Mesendoderm (in vitro differentiated cells): ENCODE measurements around the gene SV2B.

ENCODE experiments used
- DNase-seq: peaks from one replicate; pipeline ENCODE4 v3.0.0; 2013
- H2AK5ac ChIP-seq: 2 replicates; pipeline ENCODE4 v1.6.1; 2013; ENCODE audit warnings: low read length, inconsistent platforms
- H2BK120ac ChIP-seq: 2 replicates; pipeline ENCODE4 v1.6.1; 2013; ENCODE audit warnings: low read depth, mild to moderate bottlenecking, low read length, moderate library complexity, mixed read lengths
- H2BK15ac ChIP-seq: replicated peaks from 2 replicates; pipeline ENCODE4 v1.6.1; 2013; ENCODE audit warnings: low read depth, mild to moderate bottlenecking, moderate library complexity
- H2BK5ac ChIP-seq: 2 replicates; pipeline ENCODE4 v1.6.1; 2013; ENCODE audit warnings: low read length, inconsistent platforms
- H3K18ac ChIP-seq: 2 replicates; pipeline ENCODE4 v1.6.1; 2013; ENCODE audit warnings: mild to moderate bottlenecking, low read length, mixed read lengths
- H3K23ac ChIP-seq: one replicate; pipeline ENCODE4 v1.6.1; 2013; ENCODE audit warnings: low read length
- H3K27ac ChIP-seq: 2 replicates; pipeline ENCODE4 v1.5.1; 2013; ENCODE audit warnings: low read depth, mild to moderate bottlenecking, inconsistent platforms, low read length, moderate library complexity
- H3K27me3 ChIP-seq: 2 replicates; pipeline ENCODE4 v1.6.1; 2013; ENCODE audit warnings: low read length, control low read depth, mild to moderate bottlenecking, inconsistent platforms; ENCODE audit not compliant: insufficient read depth, poor library complexity
- H3K36me3 ChIP-seq: 2 replicates; pipeline ENCODE4 v1.6.1; 2013; ENCODE audit warnings: low read length, inconsistent platforms; ENCODE audit not compliant: control insufficient read depth, insufficient read depth
- H3K4ac ChIP-seq: one replicate; pipeline ENCODE4 v1.6.1; 2013; ENCODE audit warnings: low read depth, mild to moderate bottlenecking, low read length, moderate library complexity
- H3K4me1 ChIP-seq: 2 replicates; pipeline ENCODE4 v1.6.1; 2013; ENCODE audit warnings: low read depth, low read length, inconsistent platforms; ENCODE audit not compliant: control insufficient read depth
- H3K4me2 ChIP-seq: 2 replicates; pipeline ENCODE4 v1.6.1; 2013; ENCODE audit warnings: low read length
- H3K4me3 ChIP-seq: 2 replicates; pipeline ENCODE4 v1.5.1; 2013; ENCODE audit warnings: mild to moderate bottlenecking, low read length
- H3K56ac ChIP-seq: one replicate; pipeline ENCODE4 v1.6.1; 2013; ENCODE audit warnings: low read length
- H3K79me1 ChIP-seq: 2 replicates; pipeline ENCODE4 v1.6.1; 2013; ENCODE audit warnings: low read length, inconsistent platforms
- H3K79me2 ChIP-seq: 2 replicates; pipeline ENCODE4 v1.6.1; 2013; ENCODE audit warnings: mild to moderate bottlenecking, low read length; ENCODE audit not compliant: control insufficient read depth, insufficient read depth
- H3K9ac ChIP-seq: 2 replicates; pipeline ENCODE4 v1.6.1; 2013; ENCODE audit warnings: low read length, inconsistent platforms
- H4K5ac ChIP-seq: one replicate; pipeline ENCODE4 v1.6.1; 2013; ENCODE audit warnings: low read length
- H4K8ac ChIP-seq: one replicate; pipeline ENCODE4 v1.6.1; 2013; ENCODE audit warnings: low read depth, mild to moderate bottlenecking, control low read depth, low read length, moderate library complexity
- WGBS: extraction: QIAGEN DNeasy Blood & Tissue Kit; methylation state at CpG from one replicate; pipeline ENCODE4 v1.1.7; 2013; ENCODE audit warnings: low lambda C conversion rate, missing lambda C conversion rate; ENCODE audit not compliant: insufficient coverage; ENCODE audit errors: extremely low coverage; 5-methylcytosine and 5-hydroxymethylcytosine counted together

The SV2B gene

DNA sequence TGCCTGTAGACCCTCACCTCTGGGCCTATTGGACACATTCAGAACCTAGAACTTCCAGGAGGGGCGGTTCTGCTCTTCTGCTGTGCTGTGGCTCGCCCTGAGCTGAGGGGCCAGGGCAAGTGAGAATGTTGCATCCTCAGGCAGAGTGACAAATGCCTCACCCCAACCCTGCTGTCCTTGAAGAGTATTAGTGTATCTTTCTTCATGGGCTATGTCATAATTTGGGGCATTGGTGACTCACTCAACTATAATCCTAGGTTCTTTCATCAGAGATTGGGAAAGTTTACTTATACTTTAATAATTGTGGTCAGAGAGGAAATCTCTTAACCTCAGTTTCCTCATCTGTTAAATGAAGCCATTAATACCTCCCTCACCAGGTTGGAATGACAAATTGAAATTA, 143.8 kb downstream of the SV2B start:
- Histone ChIP-seq H4K5ac (no peak overlapping the region), H3K27ac (no peak overlapping the region), H3K4ac (no peak overlapping the region), H3K4me2 (no peak overlapping the region), H3K79me2 (no peaks in the 10 kb centered on the region), H3K27me3 (no peaks in the 10 kb centered on the region), H3K79me1 (no peaks in the 10 kb centered on the region), H2AK5ac (no peak overlapping the region), H3K23ac (no peak overlapping the region), H3K36me3 (no peaks in the 10 kb centered on the region), H2BK15ac (no peak overlapping the region), H3K9ac (no peak overlapping the region), H3K4me1 (no peaks in the 10 kb centered on the region), H2BK120ac (no peak overlapping the region), H3K18ac (no peak overlapping the region), H4K8ac (no peak overlapping the region), H3K56ac (no peak overlapping the region), H3K4me3 (no peak overlapping the region), H2BK5ac (no peak overlapping the region)
- WGBS, result no CpG with 5 or more reads among the region's 2 CpGs
- DNase-seq, result no peak

DNA sequence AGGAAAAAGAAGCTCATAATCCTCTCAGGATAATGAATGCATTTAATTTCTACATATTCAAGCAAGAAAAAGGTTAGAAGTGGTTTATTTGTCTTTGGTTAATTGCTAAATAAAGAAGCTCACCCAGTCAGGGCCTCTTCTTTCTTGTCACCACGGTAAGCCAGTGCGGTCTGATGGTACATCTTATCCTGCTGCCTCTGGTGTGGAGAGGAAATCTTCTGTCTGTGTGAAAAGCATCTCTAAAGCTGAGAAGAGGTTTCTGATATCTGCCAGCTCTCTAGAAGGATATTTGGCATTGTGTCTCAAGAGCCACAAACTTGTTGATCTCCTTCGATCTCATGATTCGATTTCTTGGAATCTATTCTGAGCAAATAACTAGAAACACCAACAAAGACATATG, 144.9 kb downstream of the SV2B start:
- H4K5ac ChIP-seq, result no peak overlapping the region
- no peak overlapping the region for H2AK5ac ChIP-seq
- no peak overlapping the region for H3K23ac ChIP-seq
- no peak overlapping the region for H3K4me2 ChIP-seq
- no peaks in the 10 kb centered on the region for H3K36me3 ChIP-seq
- no peak overlapping the region for H3K18ac ChIP-seq
- no peak overlapping the region for H3K4me3 ChIP-seq
- no peak overlapping the region for H2BK15ac ChIP-seq
- WGBS, result no CpG with 5 or more reads among the region's 4 CpGs
- no peaks in the 10 kb centered on the region for H3K79me1 ChIP-seq
- no peak overlapping the region for H2BK5ac ChIP-seq
- H3K9ac ChIP-seq, result no peak overlapping the region
- H3K4ac ChIP-seq, result no peak overlapping the region
- H4K8ac ChIP-seq, result no peak overlapping the region
- H3K27me3 ChIP-seq, result no peaks in the 10 kb centered on the region
- H2BK120ac ChIP-seq, result no peak overlapping the region
- H3K4me1 ChIP-seq, result no peaks in the 10 kb centered on the region
- H3K27ac ChIP-seq, result no peak overlapping the region
- H3K79me2 ChIP-seq, result no peaks in the 10 kb centered on the region
- no peak for DNase-seq
- H3K56ac ChIP-seq, result no peak overlapping the region

DNA sequence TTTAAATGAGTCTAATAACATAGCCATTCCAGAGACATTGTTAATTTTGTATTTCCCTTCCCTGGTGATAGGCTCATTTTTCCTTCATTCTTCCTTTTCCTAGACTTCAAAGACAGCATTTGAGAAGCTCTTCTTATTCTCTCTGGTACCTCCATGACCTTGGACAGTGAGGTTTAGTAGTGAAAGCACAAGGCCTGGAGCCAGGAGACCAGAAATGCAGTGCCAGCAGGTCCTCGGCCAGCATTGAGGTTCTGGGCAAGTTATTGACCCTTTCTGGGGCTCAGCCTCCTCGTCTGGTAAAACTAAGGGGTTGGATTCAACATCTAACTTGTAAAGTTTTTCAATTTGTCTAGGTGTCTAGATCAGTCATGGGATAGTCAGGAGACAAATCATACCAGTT, 146.9 kb downstream of the SV2B start:
- WGBS, result no CpG with 5 or more reads among the region's 2 CpGs
- Histone ChIP-seq H2BK120ac (no peak overlapping the region), H3K27ac (no peak overlapping the region), H4K5ac (no peak overlapping the region), H3K9ac (no peak overlapping the region), H3K23ac (no peak overlapping the region), H3K79me2 (no peaks in the 10 kb centered on the region), H3K36me3 (no peaks in the 10 kb centered on the region), H3K4me1 (no peaks in the 10 kb centered on the region), H3K56ac (no peak overlapping the region), H3K4ac (no peak overlapping the region), H3K18ac (no peak overlapping the region), H3K27me3 (no peaks in the 10 kb centered on the region), H2AK5ac (no peak overlapping the region), H3K79me1 (no peaks in the 10 kb centered on the region), H4K8ac (no peak overlapping the region), H2BK15ac (no peak overlapping the region), H3K4me2 (no peak overlapping the region), H2BK5ac (no peak overlapping the region), H3K4me3 (no peak overlapping the region)
- no peak for DNase-seq

DNA sequence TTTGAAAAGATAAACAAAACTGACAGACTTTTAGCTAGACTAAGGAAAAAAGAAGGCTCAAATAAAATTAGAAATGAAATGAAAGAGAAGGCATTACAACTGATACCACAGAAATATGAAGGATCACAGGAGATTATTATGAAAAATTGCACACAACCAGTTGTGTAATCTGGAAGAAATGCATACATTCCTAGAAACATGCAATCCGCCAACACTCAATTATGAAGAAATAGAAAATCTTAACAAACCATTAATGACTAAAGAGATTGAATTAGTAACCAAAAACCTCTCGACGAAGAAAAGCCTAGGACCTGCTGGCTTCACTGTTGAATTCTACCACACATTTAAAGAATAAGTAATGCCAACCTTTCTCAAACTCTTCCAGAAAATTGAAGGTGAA, 149.5 kb downstream of the SV2B start:
- H3K4ac ChIP-seq, result no peak overlapping the region
- H3K18ac ChIP-seq, result no peak overlapping the region
- H2AK5ac ChIP-seq, result no peak overlapping the region
- WGBS, result no CpG with 5 or more reads among the region's 3 CpGs
- no peak for DNase-seq
- H3K79me1 ChIP-seq, result no peaks in the 10 kb centered on the region
- no peak overlapping the region for H4K8ac ChIP-seq
- no peak overlapping the region for H3K4me2 ChIP-seq
- H2BK120ac ChIP-seq, result no peak overlapping the region
- no peak overlapping the region for H3K23ac ChIP-seq
- no peak overlapping the region for H4K5ac ChIP-seq
- no peaks in the 10 kb centered on the region for H3K36me3 ChIP-seq
- H3K27ac ChIP-seq, result no peak overlapping the region
- H2BK15ac ChIP-seq, result no peak overlapping the region
- no peaks in the 10 kb centered on the region for H3K27me3 ChIP-seq
- H2BK5ac ChIP-seq, result no peak overlapping the region
- H3K9ac ChIP-seq, result no peak overlapping the region
- no peak overlapping the region for H3K4me3 ChIP-seq
- no peaks in the 10 kb centered on the region for H3K79me2 ChIP-seq
- H3K4me1 ChIP-seq, result no peaks in the 10 kb centered on the region
- H3K56ac ChIP-seq, result no peak overlapping the region

DNA sequence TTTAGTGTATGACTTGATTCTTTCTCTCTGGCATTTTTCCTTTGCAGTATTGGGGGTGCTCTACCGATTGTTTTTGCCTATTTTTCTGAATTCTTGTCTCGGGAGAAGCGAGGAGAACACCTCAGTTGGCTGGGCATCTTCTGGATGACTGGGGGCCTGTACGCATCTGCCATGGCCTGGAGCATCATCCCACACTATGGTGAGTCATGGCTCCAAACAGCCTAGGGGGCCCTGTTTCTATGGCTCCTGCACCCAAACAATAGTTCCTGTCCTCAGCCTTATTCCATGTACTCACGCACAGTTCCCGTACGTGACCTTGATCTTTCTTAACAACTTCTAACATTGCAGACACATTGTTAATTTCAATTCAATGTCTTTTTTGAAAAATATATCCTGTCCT, 152.3 kb downstream of the SV2B start:
- Histone ChIP-seq H3K56ac (no peak overlapping the region), H3K18ac (no peak overlapping the region), H4K5ac (no peak overlapping the region), H2BK5ac (no peak overlapping the region), H3K4ac (no peak overlapping the region), H2BK15ac (no peak overlapping the region), H3K9ac (no peak overlapping the region), H3K79me2 (no peaks in the 10 kb centered on the region), H3K36me3 (no peaks in the 10 kb centered on the region), H2AK5ac (no peak overlapping the region), H3K23ac (no peak overlapping the region), H3K4me1 (no peaks in the 10 kb centered on the region), H3K27ac (no peak overlapping the region), H2BK120ac (no peak overlapping the region), H3K4me3 (no peak overlapping the region), H3K4me2 (no peak overlapping the region), H4K8ac (no peak overlapping the region), H3K79me1 (no peaks in the 10 kb centered on the region), H3K27me3 (no peaks in the 10 kb centered on the region)
- no CpG with 5 or more reads among the region's 7 CpGs for WGBS
- no peak for DNase-seq

DNA sequence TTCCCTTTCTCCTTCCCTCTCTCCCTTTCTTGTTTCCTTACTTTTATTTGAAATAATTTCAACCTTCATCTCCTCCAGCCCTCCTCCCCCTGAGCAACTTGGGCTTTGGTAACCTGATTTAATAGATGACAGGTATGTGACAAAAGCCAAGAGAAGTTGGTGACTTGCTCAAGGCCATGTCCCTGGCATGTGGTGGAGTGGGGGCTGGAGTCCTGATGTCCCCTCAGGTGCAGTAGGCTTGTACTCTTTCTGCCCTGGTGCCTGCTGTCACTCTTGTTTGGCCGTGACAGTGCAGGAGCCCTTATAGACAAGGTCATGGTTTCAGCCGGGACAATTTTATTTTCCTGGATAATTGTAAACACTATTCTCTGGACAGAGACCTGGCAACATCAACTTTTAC, 152.7 kb downstream of the SV2B start:
- Histone ChIP-seq H3K4ac (no peak overlapping the region), H2BK5ac (no peak overlapping the region), H3K27ac (no peak overlapping the region), H3K79me2 (no peaks in the 10 kb centered on the region), H3K18ac (no peak overlapping the region), H3K56ac (no peak overlapping the region), H3K36me3 (no peaks in the 10 kb centered on the region), H3K4me3 (no peak overlapping the region), H2BK120ac (no peak overlapping the region), H3K23ac (no peak overlapping the region), H2AK5ac (no peak overlapping the region), H3K4me2 (no peak overlapping the region), H4K5ac (no peak overlapping the region), H3K9ac (no peak overlapping the region), H4K8ac (no peak overlapping the region), H3K27me3 (no peaks in the 10 kb centered on the region), H3K4me1 (no peaks in the 10 kb centered on the region), H2BK15ac (no peak overlapping the region), H3K79me1 (no peaks in the 10 kb centered on the region)
- no CpG with 5 or more reads among the region's 2 CpGs for WGBS
- no peak for DNase-seq
